Endodermal cell (in vitro differentiated cells): Measurements from ENCODE around the gene FBLN2. TPM values are rescaled to one million over a fixed set of nuclear protein-coding genes. Genes with fewer than 3 reads are reported as not detected.

Source experiments
- DNase-seq: peaks from one replicate; pipeline ENCODE4 v3.0.0-alpha.2; 2017
- H3K27ac ChIP-seq: 2 replicates; pipeline ENCODE4 v1.5.1; 2013; ENCODE audit warnings: mild to moderate bottlenecking, low read depth, low read length, moderate library complexity
- H3K27me3 ChIP-seq: 2 replicates; pipeline ENCODE4 v1.6.1; 2013; ENCODE audit warnings: mild to moderate bottlenecking, low read length, moderate library complexity; ENCODE audit not compliant: insufficient read depth, control insufficient read depth, poor library complexity, severe bottlenecking
- H3K36me3 ChIP-seq: 2 replicates; pipeline ENCODE4 v1.7.0; 2013; ENCODE audit warnings: mild to moderate bottlenecking, low read length, moderate library complexity; ENCODE audit not compliant: control insufficient read depth, insufficient read depth
- H3K4me1 ChIP-seq: one replicate; pipeline ENCODE4 v1.7.0; 2013; ENCODE audit warnings: low read length; ENCODE audit not compliant: control insufficient read depth, insufficient read depth
- H3K4me3 ChIP-seq: 2 replicates; pipeline ENCODE4 v1.5.1; 2013; ENCODE audit warnings: mild to moderate bottlenecking, low read length, moderate library complexity
- H3K9ac ChIP-seq: 2 replicates; pipeline ENCODE4 v1.6.1; 2013; ENCODE audit warnings: mild to moderate bottlenecking, low read length, moderate library complexity; ENCODE audit not compliant: poor library complexity, severe bottlenecking; ENCODE audit errors: extremely low read depth
- H3K9me3 ChIP-seq: 2 replicates; pipeline ENCODE4 v1.6.1; 2013; ENCODE audit warnings: mild to moderate bottlenecking, low read length, moderate library complexity; ENCODE audit not compliant: control insufficient read depth
- H3K27ac Mint-ChIP-seq: 2 replicates; pipeline ENCODE4 v1.8.0; 2020; ENCODE audit warnings: mixed read lengths
- H3K27me3 Mint-ChIP-seq: 2 replicates; pipeline ENCODE4 v1.8.0; 2021; ENCODE audit warnings: mild to moderate bottlenecking, mixed read lengths; ENCODE audit not compliant: insufficient read depth
- H3K36me3 Mint-ChIP-seq: 2 replicates; pipeline ENCODE4 v1.8.0; 2020; ENCODE audit warnings: low read depth, mixed read lengths
- H3K4me1 Mint-ChIP-seq: 2 replicates; pipeline ENCODE4 v1.8.0; 2020; ENCODE audit warnings: mixed read lengths
- H3K4me3 Mint-ChIP-seq: 2 replicates; pipeline ENCODE4 v1.8.0; 2020; ENCODE audit warnings: mild to moderate bottlenecking, moderate library complexity, mixed read lengths
- H3K9me3 Mint-ChIP-seq: 2 replicates; pipeline ENCODE4 v1.8.0; 2020; ENCODE audit warnings: mild to moderate bottlenecking, mixed read lengths
- WGBS, 2 experiments: methylation state at CpG; one replicate each; pipeline versions ENCODE4 v1.1.5 to v1.1.7; 2013; ENCODE audit warnings: missing lambda C conversion rate in 2 of 2, mixed read lengths in 1 of 2; ENCODE audit not compliant: insufficient coverage in 1 of 2, insufficient read length in 1 of 2; 5-methylcytosine and 5-hydroxymethylcytosine counted together
- total RNA-seq, 2 donors: library from RNA; stranded (reverse); fragmentation: NEBNext Ultra II Directional in 1 of 2; extraction: Animal tissue kit (Norgen Biotek cat#: 25700) in 1 of 2; gene quantifications; 2 replicates in 1 of 2; 3 replicates in 1 of 2; pipeline ENCODE4 v1.2.1, GENCODE V29; 2021
- TF ChIP-seq, protein P1 (sequence below): fragments of 200-600 bp; sonication (generic); conservative IDR thresholded peaks from 2 replicates; pipeline ENCODE4 v1.5.0; 2021; ENCODE audit warnings: antibody characterized with exemption, mild to moderate bottlenecking

Gene FBLN2
- total RNA-seq, 2 donors from 2014 or later, result 86.1 to 136 TPM

DNA sequence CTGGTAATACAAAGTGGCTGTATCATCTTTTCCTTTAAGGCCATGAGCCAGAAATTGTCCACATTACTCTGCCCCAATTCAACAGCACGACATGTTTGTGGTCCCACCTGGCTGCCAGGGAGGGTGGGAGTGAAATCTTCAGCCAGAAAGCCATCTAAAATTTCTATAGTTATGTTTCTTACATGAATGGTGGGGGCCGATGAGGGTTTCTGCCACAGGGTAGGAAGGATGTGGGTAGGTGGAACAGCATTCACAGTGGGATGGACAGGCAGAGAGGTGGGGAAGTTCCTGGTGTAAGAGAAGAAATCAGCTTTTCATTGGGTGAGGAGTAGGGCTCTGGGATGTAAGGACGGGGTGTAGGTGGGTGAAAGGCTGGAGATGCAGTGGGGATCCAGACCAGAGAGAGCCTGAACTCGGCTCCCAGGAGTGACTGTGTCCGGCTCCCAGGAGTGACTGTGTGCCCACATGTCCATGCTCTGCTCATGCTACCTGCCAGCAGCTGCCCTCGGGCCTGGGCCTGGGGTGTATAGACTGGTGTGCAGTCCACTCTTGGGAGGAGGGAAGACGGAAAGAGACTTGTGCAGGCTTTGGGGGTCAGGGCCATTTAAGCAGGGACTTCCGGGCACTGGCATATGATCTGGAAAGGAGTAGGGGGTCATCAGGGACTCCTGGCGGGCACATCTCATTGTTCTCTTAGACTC lies 3.8 kb upstream of the FBLN2 start:
- Mint-ChIP-seq H3K27me3 (peaks cover 20% of the 10 kb centered on the region), H3K9me3 (peaks cover 3% of the 10 kb centered on the region), H3K4me1 (peaks cover 41% of the 10 kb centered on the region), H3K36me3 (no peaks in the 10 kb centered on the region), H3K4me3 (no peak overlapping the region), H3K27ac (peak overlapping the region; percentile 70)
- Histone ChIP-seq H3K27ac (no peak overlapping the region), H3K4me3 (no peak overlapping the region), H3K36me3 (no peaks in the 10 kb centered on the region), H3K9ac (no peak overlapping the region), H3K4me1 (peaks cover 9% of the 10 kb centered on the region), H3K9me3 (peaks cover 5% of the 10 kb centered on the region), H3K27me3 (no peaks in the 10 kb centered on the region)
- DNase-seq, result no peak
- WGBS, 2 experiments, result 56 to 72% methylated on average over 5 to 9 of the region's 9 CpGs
- TF ChIP-seq, protein P1, sequence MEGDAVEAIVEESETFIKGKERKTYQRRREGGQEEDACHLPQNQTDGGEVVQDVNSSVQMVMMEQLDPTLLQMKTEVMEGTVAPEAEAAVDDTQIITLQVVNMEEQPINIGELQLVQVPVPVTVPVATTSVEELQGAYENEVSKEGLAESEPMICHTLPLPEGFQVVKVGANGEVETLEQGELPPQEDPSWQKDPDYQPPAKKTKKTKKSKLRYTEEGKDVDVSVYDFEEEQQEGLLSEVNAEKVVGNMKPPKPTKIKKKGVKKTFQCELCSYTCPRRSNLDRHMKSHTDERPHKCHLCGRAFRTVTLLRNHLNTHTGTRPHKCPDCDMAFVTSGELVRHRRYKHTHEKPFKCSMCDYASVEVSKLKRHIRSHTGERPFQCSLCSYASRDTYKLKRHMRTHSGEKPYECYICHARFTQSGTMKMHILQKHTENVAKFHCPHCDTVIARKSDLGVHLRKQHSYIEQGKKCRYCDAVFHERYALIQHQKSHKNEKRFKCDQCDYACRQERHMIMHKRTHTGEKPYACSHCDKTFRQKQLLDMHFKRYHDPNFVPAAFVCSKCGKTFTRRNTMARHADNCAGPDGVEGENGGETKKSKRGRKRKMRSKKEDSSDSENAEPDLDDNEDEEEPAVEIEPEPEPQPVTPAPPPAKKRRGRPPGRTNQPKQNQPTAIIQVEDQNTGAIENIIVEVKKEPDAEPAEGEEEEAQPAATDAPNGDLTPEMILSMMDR, result no peak

DNA sequence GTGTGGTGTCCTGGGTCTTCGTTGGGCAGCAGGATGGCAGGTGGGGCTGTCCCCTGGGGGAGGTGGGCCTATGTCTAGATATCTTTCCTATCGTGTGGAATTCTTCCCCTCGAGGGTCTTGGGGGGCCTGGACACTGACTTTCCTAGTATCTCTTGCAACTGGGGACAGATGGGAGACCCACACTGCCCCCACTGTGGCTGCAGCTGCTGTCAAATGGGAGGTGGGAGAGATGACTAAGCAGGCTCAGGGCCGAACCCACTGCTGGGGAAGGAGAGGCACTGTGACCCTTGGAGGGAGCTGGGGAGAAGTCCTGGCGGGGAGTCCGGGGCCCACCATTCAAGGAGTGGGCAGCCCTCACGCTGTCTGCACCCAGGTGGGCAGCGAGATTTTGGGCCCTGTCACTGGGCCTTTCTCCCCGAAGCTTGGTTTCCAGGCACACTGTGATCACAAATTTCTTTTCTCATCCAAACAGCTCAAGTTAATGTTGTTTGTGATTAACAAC lies 2.9 kb upstream of the FBLN2 start:
- no peak for DNase-seq
- Histone ChIP-seq H3K9me3 (peaks cover 5% of the 10 kb centered on the region), H3K27ac (no peak overlapping the region), H3K36me3 (no peaks in the 10 kb centered on the region), H3K4me3 (no peak overlapping the region), H3K27me3 (no peaks in the 10 kb centered on the region), H3K4me1 (peaks cover 9% of the 10 kb centered on the region), H3K9ac (no peak overlapping the region)
- Mint-ChIP-seq H3K4me1 (peaks cover 41% of the 10 kb centered on the region), H3K4me3 (no peak overlapping the region), H3K27ac (peak overlapping the region; percentile 67), H3K36me3 (no peaks in the 10 kb centered on the region), H3K27me3 (peaks cover 20% of the 10 kb centered on the region), H3K9me3 (peaks cover 3% of the 10 kb centered on the region)
- 83 to 84% methylated on average over 2 to 9 of the region's 9 CpGs for WGBS, 2 experiments
- TF ChIP-seq, protein P1, result no peak

DNA sequence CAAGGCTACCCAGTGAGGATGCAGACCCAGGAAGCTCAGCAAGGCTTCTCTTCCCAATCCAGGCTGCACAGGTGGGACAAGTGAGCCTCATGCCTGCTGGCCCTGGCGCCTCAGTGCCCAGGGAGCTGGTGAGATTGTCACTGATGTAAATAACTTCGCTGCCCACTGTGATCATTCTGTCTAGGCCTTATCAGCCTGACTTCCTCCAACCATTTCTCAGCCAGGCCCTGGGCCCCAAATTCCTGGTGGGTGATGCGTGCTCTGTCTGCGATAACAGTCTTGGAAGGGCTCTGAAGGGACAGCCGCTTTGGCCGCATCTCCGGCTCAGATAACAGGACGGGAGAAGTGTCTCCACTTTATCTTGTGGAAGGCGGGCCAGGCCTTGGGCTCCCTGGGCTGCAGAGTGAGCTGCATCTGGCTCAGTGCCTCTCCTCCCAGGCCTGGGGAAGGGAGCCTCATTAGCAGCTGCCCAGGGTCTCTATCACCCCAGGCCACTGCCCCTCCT lies 2.2 kb upstream of the FBLN2 start:
- Histone ChIP-seq H3K27ac (peak overlapping the region; percentile 61), H3K4me3 (no peak overlapping the region), H3K9ac (no peak overlapping the region), H3K4me1 (peaks cover 9% of the 10 kb centered on the region), H3K27me3 (no peaks in the 10 kb centered on the region), H3K36me3 (no peaks in the 10 kb centered on the region), H3K9me3 (peaks cover 5% of the 10 kb centered on the region)
- H3K9me3 Mint-ChIP-seq, result peaks cover 3% of the 10 kb centered on the region
- H3K4me3 Mint-ChIP-seq, result no peak overlapping the region
- TF ChIP-seq, protein P1, result no peak
- H3K27ac Mint-ChIP-seq, result peak overlapping the region; percentile 67
- H3K4me1 Mint-ChIP-seq, result peaks cover 41% of the 10 kb centered on the region
- no peaks in the 10 kb centered on the region for H3K36me3 Mint-ChIP-seq
- 30 to 42% methylated on average over 9 of the region's 9 CpGs for WGBS, 2 experiments
- peak; percentile 87 for DNase-seq
- peaks cover 18% of the 10 kb centered on the region for H3K27me3 Mint-ChIP-seq
